GM21529 (cell line): ENCODE data around the gene POM121L2.

ENCODE experiments used
- ATAC-seq: cut with Tn5 transposase; IDR thresholded peaks from one replicate; pipeline ENCODE4 v1.9.1; 2021; ENCODE audit not compliant: unreplicated experiment

The POM121L2 gene

DNA sequence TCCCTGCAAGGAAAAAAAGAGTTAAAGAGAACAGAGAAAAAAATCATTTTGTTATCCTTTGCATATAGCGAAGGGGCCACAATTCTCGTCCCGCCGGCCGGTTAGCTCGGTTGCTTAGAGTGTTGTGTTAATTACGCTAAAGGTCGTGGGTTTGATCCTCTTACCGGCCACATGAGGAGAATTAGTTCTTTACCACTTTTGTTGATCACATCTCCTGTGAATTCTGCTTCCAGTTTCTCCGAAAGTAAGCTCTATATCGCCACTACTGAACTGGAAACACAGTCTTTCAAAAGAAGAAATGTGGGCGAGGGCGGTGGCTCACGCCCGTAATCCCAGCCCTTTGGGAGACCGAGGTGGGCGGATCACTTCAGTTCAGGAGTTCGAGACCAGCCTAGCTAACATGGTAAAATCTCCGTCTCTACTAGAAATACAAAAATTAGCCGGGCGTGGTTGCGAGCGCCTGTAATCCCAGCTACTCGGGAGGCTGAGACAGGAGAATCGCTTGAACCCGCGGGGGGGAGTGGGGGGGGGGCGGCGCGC is 51.2 kb downstream of the POM121L2 start:
- no peak for ATAC-seq

DNA sequence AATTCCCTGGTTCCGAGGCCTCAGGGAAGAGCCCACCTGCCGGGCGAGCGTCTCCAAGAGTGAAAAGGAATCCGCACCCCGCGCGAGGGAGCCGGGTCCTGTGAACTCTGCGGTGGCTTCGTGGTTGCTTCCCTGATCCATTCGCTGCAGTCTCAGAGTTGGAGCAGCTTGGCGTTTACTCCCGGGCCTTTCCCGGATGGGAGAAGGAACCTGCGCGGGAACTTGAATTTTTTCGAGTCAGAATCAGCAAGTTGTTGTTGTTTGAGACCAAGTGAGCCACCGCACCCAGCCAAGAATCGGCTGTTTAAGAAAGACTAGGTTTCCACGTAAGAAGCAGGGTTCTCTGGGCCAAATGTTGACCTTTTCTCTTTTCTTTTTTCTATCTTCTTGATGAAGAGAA is 51.7 kb downstream of the POM121L2 start:
- ATAC-seq = no peak
